K562 (cell line): ENCODE results near the gene KLRF1. TPM values are rescaled to one million over a fixed set of nuclear protein-coding genes. Genes with fewer than 3 reads are reported as not detected.

Experiments used
- ZNF717 ChIP-seq: fragments of 250-450 bp; sonication (Bioruptor Pico); IDR thresholded peaks from 2 replicates; pipeline ENCODE4 v1.5.0; 2021
- polyA plus RNA-seq, 8 experiments: library from polyadenylated mRNA; depleted of rRNA in 4 of 8; stranded (reverse) in 5 of 8; unstranded in 3 of 8; fragments of >200 nt; fragmentation: Nextera tagmentation in 2 of 8; fragmentation: Illumina TruSeq in 1 of 8; extraction: Ambion mirVana in 2 of 8; extraction: Trizol in 1 of 8; gene quantifications; 2 replicates each; pipeline versions ENCODE4 v1.2.1 to v1.2.3, GENCODE V29; 2011 to 2014; ENCODE audit warnings: inconsistent platforms in 1 of 8, missing spikeins in 1 of 8
- total RNA-seq, 7 experiments: library from RNA; depleted of rRNA in 6 of 7; stranded (reverse); fragments of >200 nt in 6 of 7; fragmentation: Illumina TruSeq in 2 of 7; extraction: Trizol in 2 of 7; gene quantifications; 2 replicates each; pipeline versions ENCODE4 v1.2.1 to v1.2.3, GENCODE V29; 2011 to 2021; ENCODE audit warnings: low replicate concordance in 1 of 7

Gene KLRF1
- total and polyA plus RNA-seq, 9 of the 15 experiments (the other 6 are each of a cell fraction or from before 2014, with no cell fraction given) = 0.48 to 1.8 (median 1.1) TPM

GRCh38 chr12:9888665-9889273 is 61.5 kb downstream of the KLRF1 start (continued):
- no peak for TF ChIP-seq ZNF717
- TF ChIP-seq, all 486 proteins: peak for 0

Other genes starting within 250 kb of the KLRF1 start
Only the 7 nearest of the 11 such genes appear.
- gene CLEC2D, start 157.8 kb upstream of the KLRF1 start, total RNA-seq (2014; rRNA removed) = 0.57 and 1.9 TPM in 2 replicates
- gene CLEC2D, start 157.8 kb upstream of the KLRF1 start, total RNA-seq (2014; rRNA removed; fragmentation: Illumina TruSeq; extraction: Trizol) = 2.6 and 3.2 TPM in 2 replicates
- 2.6 and 2.7 TPM in 2 replicates for gene CLEC2D, start 157.8 kb upstream of the KLRF1 start, total RNA-seq (2015; rRNA removed; fragmentation: Illumina TruSeq; extraction: Trizol)
- 2.2 TPM in 2 replicates for gene CLEC2D, start 157.8 kb upstream of the KLRF1 start, total RNA-seq (2021)
- 5.0 and 6.1 TPM in 2 replicates for gene CLEC2D, start 157.8 kb upstream of the KLRF1 start, polyA plus RNA-seq (2011; rRNA removed)
- 2.1 and 2.2 TPM in 2 replicates for gene CLEC2D, start 157.8 kb upstream of the KLRF1 start, polyA plus RNA-seq (2014; fragmentation: Illumina TruSeq; extraction: Trizol)
- gene CLEC2D, start 157.8 kb upstream of the KLRF1 start, polyA plus RNA-seq (2014; fragmentation: Nextera tagmentation; extraction: Ambion mirVana) = 1 to 10 TPM; 1.4 TPM
- 2.0 and 3.7 TPM in 2 replicates for gene CLEC2D, start 157.8 kb upstream of the KLRF1 start, polyA plus RNA-seq (2014; rRNA removed)
- not detected in 2 replicates for gene CLECL1, start 94.4 kb upstream of the KLRF1 start, total RNA-seq (2014; rRNA removed)
- not detected in 2 replicates for gene CLECL1, start 94.4 kb upstream of the KLRF1 start, total RNA-seq (2014; rRNA removed; fragmentation: Illumina TruSeq; extraction: Trizol)
- gene CLECL1, start 94.4 kb upstream of the KLRF1 start, total RNA-seq (2015; rRNA removed; fragmentation: Illumina TruSeq; extraction: Trizol) = 0.25 TPM in 1 of 2 replicates, not detected in the other
- not detected in 2 replicates for gene CLECL1, start 94.4 kb upstream of the KLRF1 start, total RNA-seq (2021)
- not detected in 2 replicates for gene CLECL1, start 94.4 kb upstream of the KLRF1 start, polyA plus RNA-seq (2011; rRNA removed)
- not detected in 2 replicates for gene CLECL1, start 94.4 kb upstream of the KLRF1 start, polyA plus RNA-seq (2014; fragmentation: Illumina TruSeq; extraction: Trizol)
- gene CLECL1, start 94.4 kb upstream of the KLRF1 start, polyA plus RNA-seq (2014; fragmentation: Nextera tagmentation; extraction: Ambion mirVana) = under 1 TPM in 1 of 2 experiments, not detected in 1; 0.13 TPM
- not detected in 2 replicates for gene CLECL1, start 94.4 kb upstream of the KLRF1 start, polyA plus RNA-seq (2014; rRNA removed)
- 28.0 and 30.1 TPM in 2 replicates for gene CD69, start 66.6 kb upstream of the KLRF1 start, total RNA-seq (2014; rRNA removed)
- 68.9 and 77.6 TPM in 2 replicates for gene CD69, start 66.6 kb upstream of the KLRF1 start, total RNA-seq (2014; rRNA removed; fragmentation: Illumina TruSeq; extraction: Trizol)
- 8.8 and 11.7 TPM in 2 replicates for gene CD69, start 66.6 kb upstream of the KLRF1 start, total RNA-seq (2015; rRNA removed; fragmentation: Illumina TruSeq; extraction: Trizol)
- gene CD69, start 66.6 kb upstream of the KLRF1 start, total RNA-seq (2021) = 38.3 and 45.9 TPM in 2 replicates
- gene CD69, start 66.6 kb upstream of the KLRF1 start, polyA plus RNA-seq (2011; rRNA removed) = 57.1 and 76.4 TPM in 2 replicates
- gene CD69, start 66.6 kb upstream of the KLRF1 start, polyA plus RNA-seq (2014; fragmentation: Illumina TruSeq; extraction: Trizol) = 38.7 and 54.4 TPM in 2 replicates
- 100 to 1,000 TPM; 160 to 243 TPM for gene CD69, start 66.6 kb upstream of the KLRF1 start, polyA plus RNA-seq (2014; fragmentation: Nextera tagmentation; extraction: Ambion mirVana)
- 52.2 and 66.0 TPM in 2 replicates for gene CD69, start 66.6 kb upstream of the KLRF1 start, polyA plus RNA-seq (2014; rRNA removed)
- gene CLEC2B, start 41.9 kb downstream of the KLRF1 start, total RNA-seq (2014; rRNA removed) = 1.2 and 1.3 TPM in 2 replicates
- 2.3 and 2.8 TPM in 2 replicates for gene CLEC2B, start 41.9 kb downstream of the KLRF1 start, total RNA-seq (2014; rRNA removed; fragmentation: Illumina TruSeq; extraction: Trizol)
- 5.8 and 5.9 TPM in 2 replicates for gene CLEC2B, start 41.9 kb downstream of the KLRF1 start, total RNA-seq (2015; rRNA removed; fragmentation: Illumina TruSeq; extraction: Trizol)
- gene CLEC2B, start 41.9 kb downstream of the KLRF1 start, total RNA-seq (2021) = 1.8 and 2.1 TPM in 2 replicates
- gene CLEC2B, start 41.9 kb downstream of the KLRF1 start, polyA plus RNA-seq (2011; rRNA removed) = 3.2 and 6.6 TPM in 2 replicates
- 2.1 and 2.9 TPM in 2 replicates for gene CLEC2B, start 41.9 kb downstream of the KLRF1 start, polyA plus RNA-seq (2014; fragmentation: Illumina TruSeq; extraction: Trizol)
- 1 to 10 TPM; 4.3 to 5.2 TPM for gene CLEC2B, start 41.9 kb downstream of the KLRF1 start, polyA plus RNA-seq (2014; fragmentation: Nextera tagmentation; extraction: Ambion mirVana)
- 2.1 and 2.9 TPM in 2 replicates for gene CLEC2B, start 41.9 kb downstream of the KLRF1 start, polyA plus RNA-seq (2014; rRNA removed)
- not detected in 2 replicates for gene KLRF2, start 54.0 kb downstream of the KLRF1 start, total RNA-seq (2014; rRNA removed)
- not detected in 2 replicates for gene KLRF2, start 54.0 kb downstream of the KLRF1 start, total RNA-seq (2014; rRNA removed; fragmentation: Illumina TruSeq; extraction: Trizol)
- gene KLRF2, start 54.0 kb downstream of the KLRF1 start, total RNA-seq (2015; rRNA removed; fragmentation: Illumina TruSeq; extraction: Trizol) = not detected in 2 replicates
- gene KLRF2, start 54.0 kb downstream of the KLRF1 start, total RNA-seq (2021) = not detected in 2 replicates
- gene KLRF2, start 54.0 kb downstream of the KLRF1 start, polyA plus RNA-seq (2011; rRNA removed) = not detected in 2 replicates
- gene KLRF2, start 54.0 kb downstream of the KLRF1 start, polyA plus RNA-seq (2014; fragmentation: Illumina TruSeq; extraction: Trizol) = not detected in 2 replicates
- gene KLRF2, start 54.0 kb downstream of the KLRF1 start, polyA plus RNA-seq (2014; fragmentation: Nextera tagmentation; extraction: Ambion mirVana) = not detected
- gene KLRF2, start 54.0 kb downstream of the KLRF1 start, polyA plus RNA-seq (2014; rRNA removed) = not detected in 2 replicates
- gene CLEC2A, start 104.9 kb downstream of the KLRF1 start, total RNA-seq (2014; rRNA removed) = not detected in 2 replicates
- not detected in 2 replicates for gene CLEC2A, start 104.9 kb downstream of the KLRF1 start, total RNA-seq (2014; rRNA removed; fragmentation: Illumina TruSeq; extraction: Trizol)
- gene CLEC2A, start 104.9 kb downstream of the KLRF1 start, total RNA-seq (2015; rRNA removed; fragmentation: Illumina TruSeq; extraction: Trizol) = not detected in 2 replicates
- gene CLEC2A, start 104.9 kb downstream of the KLRF1 start, total RNA-seq (2021) = not detected in 2 replicates
- not detected in 2 replicates for gene CLEC2A, start 104.9 kb downstream of the KLRF1 start, polyA plus RNA-seq (2011; rRNA removed)
- gene CLEC2A, start 104.9 kb downstream of the KLRF1 start, polyA plus RNA-seq (2014; fragmentation: Illumina TruSeq; extraction: Trizol) = not detected in 2 replicates
- gene CLEC2A, start 104.9 kb downstream of the KLRF1 start, polyA plus RNA-seq (2014; fragmentation: Nextera tagmentation; extraction: Ambion mirVana) = not detected
- not detected in 2 replicates for gene CLEC2A, start 104.9 kb downstream of the KLRF1 start, polyA plus RNA-seq (2014; rRNA removed)
- gene CLEC12A, start 143.9 kb downstream of the KLRF1 start, total RNA-seq (2014; rRNA removed) = not detected in 2 replicates
- gene CLEC12A, start 143.9 kb downstream of the KLRF1 start, total RNA-seq (2014; rRNA removed; fragmentation: Illumina TruSeq; extraction: Trizol) = not detected in 2 replicates
- not detected in 2 replicates for gene CLEC12A, start 143.9 kb downstream of the KLRF1 start, total RNA-seq (2015; rRNA removed; fragmentation: Illumina TruSeq; extraction: Trizol)
- not detected in 2 replicates for gene CLEC12A, start 143.9 kb downstream of the KLRF1 start, total RNA-seq (2021)
- gene CLEC12A, start 143.9 kb downstream of the KLRF1 start, polyA plus RNA-seq (2011; rRNA removed) = not detected in 2 replicates
- gene CLEC12A, start 143.9 kb downstream of the KLRF1 start, polyA plus RNA-seq (2014; fragmentation: Illumina TruSeq; extraction: Trizol) = not detected in 2 replicates
- gene CLEC12A, start 143.9 kb downstream of the KLRF1 start, polyA plus RNA-seq (2014; fragmentation: Nextera tagmentation; extraction: Ambion mirVana) = not detected
- not detected in 2 replicates for gene CLEC12A, start 143.9 kb downstream of the KLRF1 start, polyA plus RNA-seq (2014; rRNA removed)